HepG2 (cell line): Measurements from ENCODE around the gene GUCY2F. TPM values are rescaled to one million over a fixed set of nuclear protein-coding genes. Genes with fewer than 3 reads are reported as not detected.

ENCODE experiments used
- ATAC-seq: fragments of 200-7000 bp; cut with Tn5 transposase; 3 replicates; pipeline ENCODE4 v1.9.1; 2020; ENCODE audit warnings: mild to moderate bottlenecking, moderate library complexity
- BruUV-seq: library from RNA; stranded (reverse); fragments of 400-500 nt; replicated peaks from 2 replicates; lab custom pipeline; 2021; lab: Mats Ljungman, UMichigan
- CTCF ChIA-PET: fragments of 300-600 bp; formaldehyde crosslinking; extraction: SDS; loops from one replicate; lab custom pipeline; 2021; ENCODE audit warnings: low total read pairs, inconsistent platforms, low intra/inter-chr PET ratio; lab: Yijun Ruan, JAX
- POLR2A ChIA-PET: fragments of 350-600 bp; sonication (Branson Sonifier 250); formaldehyde crosslinking; loops from one replicate; lab custom pipeline; 2020; ENCODE audit warnings: antibody characterized with exemption, inconsistent platforms; lab: Yijun Ruan, JAX
- DNase-seq: peaks from one replicate; pipeline ENCODE4 v3.0.0-alpha.2; 2015; ENCODE audit warnings: low spot score
- FAIRE-seq: peaks from 3 replicates; lab custom pipeline; 2011; peaks lifted over from hg19 to GRCh38; lab: Jason Lieb, UNC
- H2AFZ ChIP-seq: one replicate; pipeline ENCODE4 v1.6.1; 2011; ENCODE audit warnings: low read length, inconsistent platforms
- H3K27ac ChIP-seq: fragments of 300-600 bp; 3 replicates; pipeline ENCODE4 v1.8.0; 2011; ENCODE audit warnings: mixed run types, mild to moderate bottlenecking, mixed read lengths, low read length, inconsistent platforms; ENCODE audit not compliant: insufficient read depth; ENCODE audit errors: extremely low read length
- H3K27me3 ChIP-seq, 2 experiments: fragments of 200-600 bp in 1 of 2; 2 replicates in 1 of 2; 3 replicates in 1 of 2; pipeline versions ENCODE4 v1.6.0 to v1.8.0; 2011; ENCODE audit warnings: low read length in 2 of 2, mild to moderate bottlenecking in 2 of 2, moderate library complexity in 2 of 2, inconsistent platforms in 1 of 2; ENCODE audit not compliant: insufficient read depth in 2 of 2, control insufficient read depth in 1 of 2
- H3K36me3 ChIP-seq, 2 experiments: fragments of 200-600 bp in 1 of 2; replicated peaks in 1 of 2; 2 replicates in 1 of 2; 3 replicates in 1 of 2; pipeline versions ENCODE4 v1.5.1 to v1.8.0; 2011; ENCODE audit warnings: low read length in 2 of 2, inconsistent platforms in 1 of 2; ENCODE audit not compliant: insufficient read depth in 2 of 2, control insufficient read depth in 1 of 2
- H3K4me1 ChIP-seq: 2 replicates; pipeline ENCODE4 v1.5.1; 2012; ENCODE audit warnings: low read length, inconsistent platforms; ENCODE audit not compliant: insufficient read depth
- H3K4me2 ChIP-seq: 2 replicates; pipeline ENCODE4 v1.6.0; 2011; ENCODE audit warnings: low read depth, low read length, inconsistent platforms
- H3K4me3 ChIP-seq, 3 experiments: fragments of 200-600 bp in 1 of 3; sonication (generic), shearing (Covaris generic) in 1 of 3; replicated peaks in 1 of 3; 2 replicates each; pipeline ENCODE4 v1.5.1; 2011 to 2016; ENCODE audit warnings: low read length in 3 of 3, inconsistent platforms in 2 of 3, low read depth in 2 of 3, mild to moderate bottlenecking in 2 of 3, control low read depth in 1 of 3, mixed read lengths in 1 of 3; ENCODE audit not compliant: insufficient read depth in 1 of 3
- H3K79me2 ChIP-seq: one replicate; pipeline ENCODE4 v1.6.1; 2011; ENCODE audit warnings: low read length, inconsistent platforms; ENCODE audit not compliant: insufficient read depth
- H3K9ac ChIP-seq: 2 replicates; pipeline ENCODE4 v1.6.0; 2011; ENCODE audit warnings: mild to moderate bottlenecking, low read depth, low read length, inconsistent platforms; ENCODE audit not compliant: insufficient read depth
- H3K9me3 ChIP-seq: 2 replicates; pipeline ENCODE4 v1.5.1; 2012; ENCODE audit warnings: mild to moderate bottlenecking, low read length
- H4K20me1 ChIP-seq: 2 replicates; pipeline ENCODE4 v1.6.0; 2011; ENCODE audit warnings: inconsistent platforms, mild to moderate bottlenecking, low read length, moderate library complexity; ENCODE audit not compliant: insufficient read depth
- FLYWCH1 ChIP-seq: sonication (generic); formaldehyde crosslinking; IDR thresholded peaks from 2 replicates; pipeline ENCODE4 v1.8.1; 2023; ENCODE audit warnings: mild to moderate bottlenecking, missing genetic modification reagents
- HCFC1 ChIP-seq: fragments of 150-350 bp; IDR thresholded peaks from 2 replicates; pipeline ENCODE4 v1.6.1; 2014; ENCODE audit warnings: low read depth, low read length
- KLF11 ChIP-seq: IDR thresholded peaks from 2 replicates; pipeline ENCODE4 v1.6.1; 2016; ENCODE audit warnings: missing compliant biosample characterization
- MXD1 ChIP-seq: sonication (generic); formaldehyde crosslinking; IDR thresholded peaks from 2 replicates; pipeline ENCODE4 v1.4.0; 2020; ENCODE audit warnings: mild to moderate bottlenecking, missing genetic modification reagents
- RAD21 ChIP-seq: fragments of 450-650 bp; formaldehyde crosslinking; IDR thresholded peaks from 2 replicates; pipeline ENCODE4 v1.5.0; 2020; ENCODE audit warnings: mild to moderate bottlenecking
- RBAK ChIP-seq: sonication (generic); formaldehyde crosslinking; IDR thresholded peaks from 2 replicates; pipeline ENCODE4 v1.5.1; 2020; ENCODE audit warnings: mild to moderate bottlenecking, missing genetic modification reagents
- SATB2 ChIP-seq: sonication (generic); formaldehyde crosslinking; IDR thresholded peaks from 2 replicates; pipeline ENCODE4 v1.5.0; 2020; ENCODE audit warnings: missing genetic modification reagents
- SP5 ChIP-seq: IDR thresholded peaks from 2 replicates; pipeline ENCODE4 v1.6.1; 2016; ENCODE audit warnings: low read depth, borderline replicate concordance
- TERF1 ChIP-seq: sonication (generic); formaldehyde crosslinking; IDR thresholded peaks from 2 replicates; pipeline ENCODE4 v1.8.0; 2022; ENCODE audit warnings: mild to moderate bottlenecking, missing genetic modification reagents, moderate library complexity
- TMF1 ChIP-seq: sonication (generic); formaldehyde crosslinking; IDR thresholded peaks from 2 replicates; pipeline ENCODE4 v1.8.1; 2022; ENCODE audit warnings: low read depth, missing genetic modification reagents
- ZNF281 ChIP-seq: sonication (generic); formaldehyde crosslinking; IDR thresholded peaks from 2 replicates; pipeline ENCODE4 v1.4.0; 2020; ENCODE audit warnings: missing genetic modification reagents, borderline replicate concordance
- ZNF432 ChIP-seq: sonication (generic); formaldehyde crosslinking; IDR thresholded peaks from 2 replicates; pipeline ENCODE4 v1.5.0; 2020; ENCODE audit warnings: missing genetic modification reagents, mild to moderate bottlenecking, borderline replicate concordance
- ZNF704 ChIP-seq: sonication (generic); formaldehyde crosslinking; IDR thresholded peaks from 2 replicates; pipeline ENCODE4 v1.8.1; 2023; ENCODE audit warnings: mild to moderate bottlenecking, inconsistent platforms, moderate library complexity, missing genetic modification reagents, borderline replicate concordance
- ZSCAN30 ChIP-seq: sonication (generic); formaldehyde crosslinking; IDR thresholded peaks from 2 replicates; pipeline ENCODE4 v1.5.0; 2020; ENCODE audit warnings: mild to moderate bottlenecking, missing genetic modification reagents
- WGBS: methylation state at CpG from one replicate; pipeline ENCODE4 v1.1.6; 2017; ENCODE audit warnings: low lambda C conversion rate; 5-methylcytosine and 5-hydroxymethylcytosine counted together
- in situ Hi-C: cut with HindIII; loops from 2 replicates; pipeline ENCODE4 v1.10.0; 2017; ENCODE audit warnings: low pct_unique_long_range_greater_than_20kb; ENCODE audit not compliant: extremely low pct_ligation_motif_present
- intact Hi-C: fragments of 100-400 bp; cut with micrococcal nuclease; formaldehyde crosslinking; loops from one replicate; pipeline ENCODE4 v1.10.0; 2022; ENCODE audit not compliant: unreplicated experiment
- polyA plus RNA-seq, 8 experiments: library from polyadenylated mRNA; depleted of rRNA in 3 of 8; stranded (reverse) in 7 of 8; unstranded in 1 of 8; fragments of >200 nt; fragmentation: Illumina TruSeq in 4 of 8; extraction: Trizol in 4 of 8; gene quantifications; 2 replicates each; pipeline versions ENCODE4 v1.2.1 to v1.2.3, GENCODE V29; 2011 to 2016; ENCODE audit warnings: low read depth in 4 of 8, missing spikeins in 1 of 8, mixed read lengths in 1 of 8; ENCODE audit not compliant: insufficient read depth in 1 of 8
- total RNA-seq, 5 experiments: library from RNA; depleted of rRNA; stranded (reverse); fragments of >200 nt; fragmentation: Illumina TruSeq; extraction: Trizol; gene quantifications; 2 replicates each; pipeline ENCODE4 v1.2.3, GENCODE V29; 2016; ENCODE audit warnings: low read depth in 1 of 5

The GUCY2F gene
- total and polyA plus RNA-seq, 2 of the 13 experiments (the other 11 are each of a cell fraction or from before 2014, with no cell fraction given) = 0.03 TPM; not detected in 1

- no peak overlapping the region for H3K9ac ChIP-seq
- no peaks in the 10 kb centered on the region for H3K27me3 ChIP-seq
- ChIA-PET POLR2A (no interaction called here), CTCF (no interaction called here)
- no TSS peak for BruUV-seq
- WGBS = 0% methylated on average over 2 of the region's 2 CpGs
- ATAC-seq (no peak), FAIRE-seq (no peak), DNase-seq (no peak)
- H3K4me2 ChIP-seq = no peak overlapping the region
- H4K20me1 ChIP-seq = no peaks in the 10 kb centered on the region
- H3K27ac ChIP-seq = no peak overlapping the region
- H3K79me2 ChIP-seq = no peaks in the 10 kb centered on the region
- H3K4me1 ChIP-seq = no peaks in the 10 kb centered on the region
- H2AFZ ChIP-seq = no peak overlapping the region
- TF ChIP-seq SATB2 = no peak
- in situ Hi-C loops (no loop called here), intact Hi-C loops (no loop called here)
- H3K36me3 ChIP-seq = no peaks in the 10 kb centered on the region
- H3K9me3 ChIP-seq = no peaks in the 10 kb centered on the region
- no peak overlapping the region for H3K4me3 ChIP-seq
Measured at GRCh38 chrX:109390556-109390955, 91.3 kb downstream of the GUCY2F start.

- intact Hi-C loops (no loop called here), in situ Hi-C loops (no loop called here)
- TF ChIP-seq TMF1 (CRISPR knock-in tag) = no peak
- TF ChIP-seq ZNF432 (CRISPR knock-in tag) = no peak
- TF ChIP-seq ZNF281 (CRISPR knock-in tag) = no peak
- TF ChIP-seq KLF11 (CRISPR knock-in tag) = no peak
- TF ChIP-seq TERF1 = no peak
- TF ChIP-seq RBAK (CRISPR knock-in tag) = no peak
- no peak for TF ChIP-seq RAD21 (CRISPR knock-in tag)
- no peak for TF ChIP-seq ZSCAN30 (CRISPR knock-in tag)
- TF ChIP-seq ZNF704 (CRISPR knock-in tag) = no peak
- no peak for TF ChIP-seq SP5 (CRISPR knock-in tag)
- no peak for TF ChIP-seq FLYWCH1
- no peak for TF ChIP-seq HCFC1
- TF ChIP-seq MXD1 (CRISPR knock-in tag) = no peak
Measured at GRCh38 chrX:109389917-109390316, 92.0 kb downstream of the GUCY2F start.

More at GRCh38 chrX:109389917-109390316, 92.0 kb downstream of the GUCY2F start:
- ChIA-PET POLR2A (no interaction called here), CTCF (no interaction called here)
- no peaks in the 10 kb centered on the region for H3K4me1 ChIP-seq
- no peak overlapping the region for H3K4me2 ChIP-seq
- no peak overlapping the region for H2AFZ ChIP-seq
- H3K9me3 ChIP-seq = no peaks in the 10 kb centered on the region
- DNase-seq (no peak), ATAC-seq (no peak), FAIRE-seq (no peak)
- WGBS = 0% methylated on average over 1 of the region's 1 CpG
- H4K20me1 ChIP-seq = no peaks in the 10 kb centered on the region
- no peak overlapping the region for H3K27ac ChIP-seq
- no peaks in the 10 kb centered on the region for H3K36me3 ChIP-seq
- H3K79me2 ChIP-seq = no peaks in the 10 kb centered on the region
- BruUV-seq = no TSS peak
- no peak overlapping the region for H3K4me3 ChIP-seq
- H3K9ac ChIP-seq = no peak overlapping the region
- H3K27me3 ChIP-seq = no peaks in the 10 kb centered on the region
